Loucy (cell line): ENCODE measurements around the gene CFAP43.
A peak's percentile ranks its signal among the peaks of the same experiment; 100 is the strongest.
"Not testable (repeated sequence)": the region's sequence is repeated elsewhere in the genome, so short reads cannot be mapped to it uniquely, and the experiment has no call there.

Experiments used
- H2AFZ ChIP-seq: fragments of 200-600 bp; sonication (generic); 2 replicates; pipeline ENCODE4 v1.6.0; 2016; ENCODE audit warnings: antibody characterized with exemption, mild to moderate bottlenecking, low read length, moderate library complexity
- H3F3A ChIP-seq: fragments of 200-600 bp; 2 replicates; pipeline ENCODE4 v1.6.0; 2016; ENCODE audit warnings: antibody characterized with exemption, low read depth, mild to moderate bottlenecking
- H3K27me3 ChIP-seq: fragments of 200-600 bp; sonication (generic); 2 replicates; pipeline ENCODE4 v1.6.1; 2014; ENCODE audit warnings: low read length, mild to moderate bottlenecking; ENCODE audit not compliant: insufficient read depth, poor library complexity, severe bottlenecking
- H3K36me3 ChIP-seq: fragments of 200-600 bp; sonication (generic); 2 replicates; pipeline ENCODE4 v1.6.1; 2016; ENCODE audit warnings: low read length; ENCODE audit not compliant: insufficient read depth
- H3K4me1 ChIP-seq: fragments of 200-600 bp; sonication (generic); 2 replicates; pipeline ENCODE4 v1.5.1; 2014; ENCODE audit warnings: low read length, mild to moderate bottlenecking; ENCODE audit not compliant: insufficient read depth, poor library complexity, severe bottlenecking
- H3K4me2 ChIP-seq: fragments of 200-600 bp; sonication (generic); 2 replicates; pipeline ENCODE4 v1.6.0; 2014; ENCODE audit warnings: antibody characterized with exemption, low read length, low read depth, mild to moderate bottlenecking; ENCODE audit not compliant: poor library complexity, severe bottlenecking
- H3K4me3 ChIP-seq: fragments of 200-600 bp; sonication (generic); 2 replicates; pipeline ENCODE4 v1.5.1; 2014; ENCODE audit warnings: low read length, mild to moderate bottlenecking, mixed read lengths; ENCODE audit not compliant: poor library complexity, severe bottlenecking
- H3K79me2 ChIP-seq: fragments of 200-600 bp; sonication (generic); 2 replicates; pipeline ENCODE4 v1.6.1; 2014; ENCODE audit warnings: low read length; ENCODE audit not compliant: insufficient read depth
- H3K9ac ChIP-seq: fragments of 200-600 bp; sonication (generic); 2 replicates; pipeline ENCODE4 v1.6.0; 2014; ENCODE audit warnings: mild to moderate bottlenecking, low read depth, low read length, moderate library complexity; ENCODE audit not compliant: poor library complexity, severe bottlenecking
- H3K9me2 ChIP-seq: fragments of 200-600 bp; sonication (generic); replicated peaks from 2 replicates; pipeline ENCODE4 v1.6.1; 2016; ENCODE audit warnings: low read depth, low read length, mixed read lengths
- H3K9me3 ChIP-seq: fragments of 200-600 bp; sonication (generic); 2 replicates; pipeline ENCODE4 v1.6.1; 2014; ENCODE audit warnings: mild to moderate bottlenecking, antibody characterized with exemption, low read length, low read depth; ENCODE audit not compliant: insufficient read depth
- H4K20me1 ChIP-seq: fragments of 200-600 bp; sonication (generic); 2 replicates; pipeline ENCODE4 v1.6.0; 2014; ENCODE audit warnings: antibody characterized with exemption, low read length, mild to moderate bottlenecking; ENCODE audit not compliant: insufficient read depth, poor library complexity, severe bottlenecking
- CTCF ChIP-seq: fragments of 200-600 bp; sonication (generic); conservative IDR thresholded peaks from 2 replicates; pipeline ENCODE4 v1.5.1; 2014; ENCODE audit warnings: mild to moderate bottlenecking, antibody characterized with exemption, low read length
- EZH2phosphoT487 ChIP-seq: fragments of 200-600 bp; IDR thresholded peaks from 2 replicates; pipeline ENCODE4 v1.6.1; 2018; ENCODE audit warnings: antibody characterized with exemption, mild to moderate bottlenecking, moderate library complexity, borderline replicate concordance

Gene CFAP43

GRCh38 chr10:104246976-104247375, 14.8 kb upstream of the CFAP43 start:
- H3K79me2 ChIP-seq: no peaks in the 10 kb centered on the region
- peak overlapping the region; percentile 70 for H3K4me2 ChIP-seq
- no peak overlapping the region for H2AFZ ChIP-seq
- H3K9ac ChIP-seq: no peak overlapping the region
- no peaks in the 10 kb centered on the region for H3K36me3 ChIP-seq
- no peaks in the 10 kb centered on the region for H4K20me1 ChIP-seq
- H3K9me2 ChIP-seq: no peaks in the 10 kb centered on the region
- peaks cover 32% of the 10 kb centered on the region for H3K27me3 ChIP-seq
- peaks cover 17% of the 10 kb centered on the region for H3K4me1 ChIP-seq
- H3F3A ChIP-seq: peaks cover 8% of the 10 kb centered on the region; the same call in 1 of the 2 replicates
- no peaks in the 10 kb centered on the region for H3K9me3 ChIP-seq
- H3K4me3 ChIP-seq: no peak overlapping the region
- TF ChIP-seq CTCF (no peak), EZH2phosphoT487 (no peak)

GRCh38 chr10:104245066-104245632, 13.0 kb upstream of the CFAP43 start:
- no peak overlapping the region for H3K9ac ChIP-seq
- H3F3A ChIP-seq: peaks cover 8% of the 10 kb centered on the region; the same call in 1 of the 2 replicates
- no peak overlapping the region for H3K4me3 ChIP-seq
- peaks cover 17% of the 10 kb centered on the region for H3K4me1 ChIP-seq
- no peaks in the 10 kb centered on the region for H3K79me2 ChIP-seq
- no peaks in the 10 kb centered on the region for H4K20me1 ChIP-seq
- no peak overlapping the region for H2AFZ ChIP-seq
- H3K9me3 ChIP-seq: no peaks in the 10 kb centered on the region
- no peaks in the 10 kb centered on the region for H3K9me2 ChIP-seq
- no peak overlapping the region for H3K4me2 ChIP-seq
- peaks cover 32% of the 10 kb centered on the region for H3K27me3 ChIP-seq
- H3K36me3 ChIP-seq: no peaks in the 10 kb centered on the region
- TF ChIP-seq EZH2phosphoT487 (no peak), CTCF (no peak)

DNA sequence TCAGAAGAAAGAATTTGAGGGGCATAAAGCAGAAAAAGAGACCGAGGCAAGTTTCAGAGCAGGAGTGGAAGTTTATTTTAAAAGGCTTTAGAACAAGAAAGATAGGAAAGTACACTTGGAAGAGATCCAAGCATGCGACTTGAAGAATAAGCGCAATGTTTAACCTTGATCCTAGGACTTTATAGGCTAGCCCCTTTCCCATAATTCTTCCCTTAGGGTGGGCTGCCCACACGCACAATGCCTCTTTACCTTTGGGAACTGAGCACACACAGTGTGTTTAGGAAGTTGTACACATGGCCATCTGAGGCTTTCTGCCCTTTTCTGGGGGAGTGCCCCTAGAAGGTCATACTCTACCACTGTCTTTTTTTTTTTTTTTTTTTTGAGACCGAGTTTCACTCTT, 11.3 kb upstream of the CFAP43 start:
- no peak overlapping the region for H3K4me3 ChIP-seq
- TF ChIP-seq CTCF (no peak), EZH2phosphoT487 (no peak)
- H4K20me1 ChIP-seq: no peaks in the 10 kb centered on the region
- H3K36me3 ChIP-seq: no peaks in the 10 kb centered on the region
- no peak overlapping the region for H3K4me2 ChIP-seq
- peaks cover 27% of the 10 kb centered on the region for H3K27me3 ChIP-seq
- H2AFZ ChIP-seq: no peak overlapping the region
- no peak overlapping the region for H3K9ac ChIP-seq
- no peaks in the 10 kb centered on the region for H3K9me2 ChIP-seq
- peaks cover 8% of the 10 kb centered on the region; the same call in 1 of the 2 replicates for H3F3A ChIP-seq
- no peaks in the 10 kb centered on the region for H3K9me3 ChIP-seq
- H3K4me1 ChIP-seq: peaks cover 17% of the 10 kb centered on the region
- H3K79me2 ChIP-seq: no peaks in the 10 kb centered on the region

- Histone ChIP-seq H3K4me1 (peaks cover 12% of the 10 kb centered on the region), H3K27me3 (peaks cover 27% of the 10 kb centered on the region)
- H3K4me3 ChIP-seq, H3K9me3 ChIP-seq, H3K9me2 ChIP-seq, H3K9ac ChIP-seq, H3K4me2 ChIP-seq, H2AFZ ChIP-seq, H3K36me3 ChIP-seq, H3K79me2 ChIP-seq, H4K20me1 ChIP-seq, H3F3A ChIP-seq: not testable (repeated sequence)
These were observed 10.8 kb upstream of the CFAP43 start for GRCh38 chr10:104243009-104243408.
